ENCODE data around the gene FANCL.
"Not testable (repeated sequence)": the region's sequence is repeated elsewhere in the genome, so short reads cannot be mapped to it uniquely, and the experiment has no call there.

The FANCL gene

GRCh38 chr2:58140508-58141072 is 100.5 kb downstream of the FANCL start:
- no peak for DNase-seq (ENCODE audit: low read depth)

DNA sequence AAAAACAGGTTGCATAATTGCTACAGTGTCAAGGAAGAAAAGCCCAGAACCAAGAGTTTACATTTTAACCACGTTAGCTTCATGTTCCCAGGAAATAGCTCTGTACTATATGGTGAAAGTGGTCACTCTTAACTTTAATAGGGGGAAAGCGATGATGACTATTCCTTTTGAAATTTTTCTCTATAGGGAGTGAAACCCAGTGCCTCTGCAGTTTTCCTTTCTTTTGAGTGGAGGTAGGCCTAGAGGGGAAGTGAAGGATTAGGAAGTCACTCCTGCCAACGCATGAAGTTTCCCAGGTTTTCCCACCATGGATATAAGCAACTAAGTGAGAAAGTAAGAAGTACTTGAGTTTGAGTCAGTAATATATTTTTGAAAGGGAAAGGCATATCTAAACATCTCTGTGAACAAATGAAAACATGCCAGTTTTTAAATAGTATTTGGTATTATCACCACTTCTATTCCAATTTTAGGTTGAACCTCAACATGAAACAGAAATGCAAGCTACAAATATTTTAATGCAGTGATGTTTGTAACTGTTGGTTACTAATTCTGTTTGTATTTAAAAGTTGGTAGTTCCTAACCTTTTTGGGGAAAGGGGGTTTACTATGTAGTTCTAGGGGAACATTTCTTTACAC is 102.6 kb downstream of the FANCL start:
- no peak for DNase-seq (ENCODE audit: low read depth)

DNA sequence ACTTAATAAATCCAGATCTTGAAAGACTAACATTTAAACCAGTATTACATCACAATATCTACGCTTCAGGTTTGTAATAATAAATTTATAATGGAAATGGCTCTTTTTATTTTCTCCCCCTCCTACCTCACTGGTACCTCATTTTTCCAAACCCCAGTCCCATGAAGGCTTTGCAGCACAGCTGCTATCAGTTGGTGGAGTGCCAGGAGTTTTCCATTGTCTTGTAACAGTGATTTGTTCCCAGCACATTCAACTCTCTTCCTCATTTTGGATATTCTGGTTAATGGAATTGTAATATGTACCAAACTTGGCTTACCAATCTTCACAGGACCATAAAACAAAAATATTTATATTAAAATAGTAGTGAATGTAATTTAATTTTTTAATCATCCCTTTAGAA is 103.3 kb downstream of the FANCL start:
- DNase-seq (ENCODE audit: low read depth), result no peak

DNA sequence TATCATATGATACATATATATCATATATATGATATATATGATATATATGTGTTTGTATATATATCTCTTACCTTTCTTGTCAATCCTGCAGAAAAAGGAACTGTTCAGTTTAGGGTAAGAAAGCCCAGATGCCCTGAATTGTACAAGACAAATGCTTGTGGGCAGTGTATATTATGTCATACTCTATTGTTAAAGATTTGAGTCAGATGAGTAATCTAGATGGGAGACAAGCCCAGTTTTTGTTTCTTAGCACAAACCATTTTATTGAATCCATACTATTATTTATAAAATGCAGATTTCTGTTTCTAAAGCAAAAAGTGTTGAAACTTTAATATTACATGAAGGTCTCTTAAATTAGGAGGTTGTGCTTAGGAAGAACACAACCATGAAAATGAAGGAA is 103.9 kb downstream of the FANCL start:
- no peak for DNase-seq (ENCODE audit: low read depth)

DNA sequence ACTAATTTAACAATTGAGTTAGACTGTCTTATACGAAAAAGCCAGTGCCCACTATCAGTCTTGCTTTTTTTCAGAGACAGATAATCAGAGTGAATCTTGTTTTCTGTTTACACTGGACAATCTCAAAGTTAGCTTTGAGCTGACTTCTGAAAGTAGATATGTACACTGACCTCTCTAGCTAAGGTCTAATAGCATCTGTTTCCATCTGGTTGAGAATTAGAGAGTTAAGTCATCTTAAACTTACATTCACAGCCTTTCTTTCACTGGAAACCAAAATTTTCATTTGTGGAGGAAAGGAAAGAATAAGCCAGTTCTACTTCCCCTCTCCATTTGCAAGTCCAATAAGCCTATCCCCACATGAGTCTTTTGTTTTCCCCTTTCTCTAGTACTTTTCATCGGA is 105.3 kb downstream of the FANCL start:
- DNase-seq (ENCODE audit: low read depth), result no peak

- DNase-seq (ENCODE audit: low read depth), result no peak
Measured at GRCh38 chr2:58133395-58133794, 107.7 kb downstream of the FANCL start.

DNA sequence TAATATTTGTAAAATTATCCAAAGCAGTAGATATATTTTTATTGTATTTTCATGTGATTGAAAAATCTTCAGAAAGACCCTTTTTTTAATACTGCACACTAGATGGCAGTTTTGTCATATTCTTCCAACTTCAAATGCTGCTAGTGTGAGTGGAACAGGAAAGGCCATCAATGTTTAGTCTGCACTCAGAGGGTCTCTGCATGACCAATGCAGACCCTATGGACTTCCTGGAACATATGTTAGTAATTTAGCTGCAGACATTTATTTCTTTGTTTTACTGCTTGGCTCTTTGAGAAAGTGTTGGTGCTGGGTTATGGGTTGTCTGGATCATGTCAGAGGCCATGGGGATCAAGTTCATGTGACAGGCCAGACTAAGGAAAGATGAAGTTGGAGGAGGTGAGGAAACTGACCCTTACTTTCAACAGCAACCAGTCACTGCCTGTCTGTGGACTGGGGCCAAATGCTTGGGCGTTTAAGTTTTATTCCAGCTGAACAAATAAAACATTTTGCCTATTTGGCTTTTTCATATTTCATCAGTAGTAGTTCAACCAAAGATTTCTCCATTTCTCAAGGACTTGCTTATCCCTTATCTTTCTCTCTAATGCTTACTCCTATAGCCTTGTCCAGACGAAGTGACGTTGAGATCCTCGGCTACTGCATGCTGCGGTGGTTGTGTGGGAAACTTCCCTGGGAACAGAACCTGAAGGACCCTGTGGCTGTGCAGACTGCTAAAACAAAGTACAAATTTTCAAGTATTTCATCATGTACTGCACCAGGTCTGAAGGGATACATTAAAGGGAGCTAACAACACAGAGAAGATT is 109.7 kb downstream of the FANCL start:
- no peak for DNase-seq (ENCODE audit: low read depth)

DNA sequence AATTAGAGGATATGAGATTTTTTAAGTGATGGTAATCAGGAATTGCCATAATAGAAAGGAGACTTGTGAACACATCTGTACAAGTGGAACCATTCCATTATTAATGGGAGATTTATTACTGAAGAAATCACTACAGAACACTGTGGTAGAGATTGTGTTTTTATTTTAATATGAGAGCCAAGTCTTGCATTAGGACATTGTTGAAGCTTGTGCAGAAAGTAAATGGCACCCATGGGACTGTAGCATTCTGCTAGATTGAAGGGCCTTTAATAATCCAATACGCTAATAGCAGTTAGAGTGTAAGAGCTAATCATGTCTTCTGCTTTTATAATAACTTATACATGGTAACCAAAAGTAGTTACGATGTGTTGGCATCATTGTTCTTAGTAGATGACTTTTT is 110.9 kb downstream of the FANCL start:
- no peak for DNase-seq (ENCODE audit: low read depth)

DNA sequence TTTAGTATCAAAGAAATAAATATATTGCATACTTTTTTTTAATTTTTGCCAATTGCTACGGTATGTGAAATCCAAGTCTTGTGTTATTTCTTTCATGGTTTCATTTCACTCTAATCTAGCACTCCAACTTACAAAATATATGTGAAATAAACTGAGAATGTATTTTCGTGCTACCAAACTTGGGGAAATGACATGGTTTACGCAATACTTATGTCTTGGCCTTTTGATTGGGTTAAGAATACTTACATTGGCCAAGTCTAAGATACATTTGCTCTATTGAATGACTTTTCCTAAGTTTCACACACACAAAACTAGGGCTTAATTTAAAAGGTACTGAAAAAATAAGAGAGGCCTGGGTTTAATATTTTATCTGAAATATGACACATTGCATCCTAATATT is 114.0 kb downstream of the FANCL start:
- DNase-seq (ENCODE audit: low read depth), result no peak

- DNase-seq (ENCODE audit: low read depth), result no peak
Measured at GRCh38 chr2:58122540-58122939, 118.6 kb downstream of the FANCL start.

DNA sequence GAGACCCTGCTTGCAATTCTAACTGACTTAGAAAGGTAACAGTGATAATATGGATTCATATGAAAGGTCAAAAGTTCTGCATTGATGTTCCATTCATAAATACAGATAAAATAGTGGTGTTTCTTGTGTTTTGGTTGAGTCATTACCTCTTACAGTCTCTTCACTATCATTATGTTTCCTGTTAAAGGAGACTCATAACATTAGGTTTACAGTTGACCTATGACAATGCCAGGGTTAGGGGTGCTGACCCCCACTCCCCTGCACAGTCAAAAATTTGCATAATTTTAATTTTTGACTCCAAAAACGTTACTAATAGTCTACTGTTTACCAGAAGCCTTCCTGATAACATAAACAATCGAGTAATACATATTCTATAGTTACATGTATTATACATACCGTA is 119.1 kb downstream of the FANCL start:
- DNase-seq (ENCODE audit: low read depth), result no peak

GRCh38 chr2:58120626-58121229 is 120.4 kb downstream of the FANCL start:
- DNase-seq (ENCODE audit: low read depth), result no peak

GRCh38 chr2:58113563-58113962 is 127.6 kb downstream of the FANCL start:
- DNase-seq (ENCODE audit: low read depth), result not testable (repeated sequence)

DNA sequence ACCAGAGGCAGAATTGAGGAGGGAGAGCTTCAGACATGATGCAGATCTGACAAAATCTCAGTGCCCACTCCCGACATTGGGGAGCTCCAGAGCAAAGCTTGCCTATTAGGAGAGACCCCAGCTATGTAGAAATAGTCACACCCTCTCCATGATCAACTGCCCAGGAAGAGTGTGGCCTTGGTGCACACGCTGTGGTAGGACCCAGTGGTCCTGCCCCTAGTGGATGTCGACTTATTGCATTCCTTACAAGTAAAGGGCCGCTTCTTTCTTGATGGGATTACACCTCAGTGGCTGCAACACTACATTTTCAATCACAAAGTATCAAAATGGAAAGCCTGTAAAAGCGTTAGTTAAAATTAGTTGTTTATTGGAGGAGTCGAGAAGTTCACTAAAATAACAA is 130.4 kb downstream of the FANCL start:
- no peak for DNase-seq (ENCODE audit: low read depth)

DNA sequence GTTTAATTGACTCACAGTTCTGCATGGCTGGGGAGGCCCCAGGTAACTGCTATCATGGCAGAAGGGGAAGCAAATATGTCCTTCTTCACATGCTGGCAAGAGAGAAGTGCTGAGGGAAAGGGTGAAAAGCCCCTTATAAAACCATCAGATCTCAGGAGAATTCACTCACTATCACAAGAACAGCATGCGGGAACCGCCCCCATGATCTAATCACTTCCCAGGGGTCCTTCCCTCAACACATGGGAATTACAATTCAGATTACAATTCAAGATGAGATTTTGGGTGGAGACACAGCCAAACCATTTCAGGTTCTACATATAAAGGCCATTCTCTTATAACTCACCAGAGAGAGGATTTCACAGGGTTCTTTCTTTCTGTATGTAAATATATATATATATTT is 131.6 kb downstream of the FANCL start:
- DNase-seq (ENCODE audit: low read depth), result no peak

All from activated T-cell treated with anti-CD3 and anti-CD28 coated beads for 1 hour (primary cell).